Keratinocyte (primary cell): Measurements from ENCODE around the gene HMCN2. TPM values are rescaled to one million over a fixed set of nuclear protein-coding genes. Genes with fewer than 3 reads are reported as not detected.

ENCODE experiments used
- DNase-seq: peaks from one replicate; pipeline ENCODE4 v3.0.0-alpha.2; 2011; ENCODE audit warnings: low read depth, missing footprints, low spot score
- FAIRE-seq: peaks from 2 replicates; lab custom pipeline; 2011; peaks lifted over from hg19 to GRCh38; lab: Jason Lieb, UNC
- H2AFZ ChIP-seq: 2 replicates; pipeline ENCODE4 v1.6.0; 2012; ENCODE audit warnings: low read length, control low read depth, inconsistent platforms; ENCODE audit not compliant: control insufficient read depth
- H3K27ac ChIP-seq: 2 replicates; pipeline ENCODE4 v1.5.1; 2011; ENCODE audit warnings: low read length; ENCODE audit not compliant: control insufficient read depth, insufficient read depth
- H3K27me3 ChIP-seq: 3 replicates; pipeline ENCODE4 v1.6.0; 2011; ENCODE audit warnings: low read length; ENCODE audit not compliant: control insufficient read depth, insufficient read depth; ENCODE audit errors: extremely low read depth
- H3K36me3 ChIP-seq, 2 experiments: 2 replicates in 1 of 2; 3 replicates in 1 of 2; pipeline ENCODE4 v1.5.1; 2011; ENCODE audit warnings: low read length in 2 of 2, mild to moderate bottlenecking in 1 of 2; ENCODE audit not compliant: control insufficient read depth in 2 of 2, insufficient read depth in 2 of 2; ENCODE audit errors: extremely low read depth in 1 of 2
- H3K4me1 ChIP-seq: 3 replicates; pipeline ENCODE4 v1.5.1; 2011; ENCODE audit warnings: low read length; ENCODE audit not compliant: control insufficient read depth, insufficient read depth; ENCODE audit errors: extremely low read depth
- H3K4me2 ChIP-seq: 3 replicates; pipeline ENCODE4 v1.6.0; 2011; ENCODE audit warnings: low read depth, low read length; ENCODE audit not compliant: control insufficient read depth, insufficient read depth; ENCODE audit errors: extremely low read depth
- H3K4me3 ChIP-seq, 3 experiments: fragments of 200-600 bp in 1 of 3; sonication (generic) in 1 of 3; 2 replicates in 2 of 3; 3 replicates in 1 of 3; pipeline ENCODE4 v1.5.1; 2011 to 2016; ENCODE audit warnings: low read length in 3 of 3, mild to moderate bottlenecking in 3 of 3, control low read depth in 2 of 3, inconsistent platforms in 1 of 3, low read depth in 1 of 3, mixed read lengths in 1 of 3, mixed run types in 1 of 3, moderate library complexity in 1 of 3; ENCODE audit not compliant: control insufficient read depth in 2 of 3, insufficient read depth in 2 of 3; ENCODE audit errors: extremely low read depth in 1 of 3
- H3K79me2 ChIP-seq: 2 replicates; pipeline ENCODE4 v1.6.0; 2012; ENCODE audit warnings: low read length; ENCODE audit not compliant: control insufficient read depth, insufficient read depth
- H3K9ac ChIP-seq: 3 replicates; pipeline ENCODE4 v1.6.0; 2011; ENCODE audit warnings: low read length; ENCODE audit not compliant: control insufficient read depth, insufficient read depth; ENCODE audit errors: extremely low read depth
- H3K9me1 ChIP-seq: 3 replicates; pipeline ENCODE4 v1.6.0; 2011; ENCODE audit warnings: low read length; ENCODE audit not compliant: control insufficient read depth, insufficient read depth; ENCODE audit errors: extremely low read depth
- H3K9me3 ChIP-seq: 2 replicates; pipeline ENCODE4 v1.5.1; 2012; ENCODE audit warnings: low read depth, low read length; ENCODE audit not compliant: control insufficient read depth
- H4K20me1 ChIP-seq: 3 replicates; pipeline ENCODE4 v1.6.0; 2011; ENCODE audit warnings: low read length; ENCODE audit not compliant: control insufficient read depth, insufficient read depth; ENCODE audit errors: extremely low read depth
- CTCF ChIP-seq, 3 experiments: IDR thresholded peaks in 1 of 3; conservative IDR thresholded peaks in 1 of 3; optimal IDR thresholded peaks in 1 of 3; 2 replicates in 2 of 3; 3 replicates in 1 of 3; pipeline versions ENCODE3 to v1.5.1; 2011; ENCODE audit warnings: low read length in 3 of 3, mild to moderate bottlenecking in 3 of 3, moderate library complexity in 2 of 3, control low read depth in 1 of 3, inconsistent platforms in 1 of 3; ENCODE audit not compliant: insufficient read depth in 2 of 3; ENCODE audit errors: extremely low read depth in 1 of 3
- EZH2 ChIP-seq: IDR thresholded peaks from one replicate; pipeline ENCODE4 v1.6.1; 2012; ENCODE audit warnings: inconsistent platforms, mild to moderate bottlenecking, low read length, moderate library complexity
- dilution Hi-C: fragments of 300-500 bp; cut with MboI; formaldehyde crosslinking; loops from one replicate; pipeline ENCODE4 v1.7.0; 2020; ENCODE audit warnings: low sequenced_read_pairs; ENCODE audit not compliant: extremely low pct_ligation_motif_present
- polyA plus RNA-seq, 5 experiments: library from polyadenylated mRNA; depleted of rRNA in 3 of 5; stranded (reverse) in 3 of 5; stranded (forward) in 1 of 5; unstranded in 1 of 5; fragments of >200 nt; gene quantifications; 1 replicate in 1 of 5; 2 replicates in 3 of 5; 3 replicates in 1 of 5; pipeline versions ENCODE4 v1.2.1 to v1.2.3, GENCODE V29; 2011 to 2012; ENCODE audit warnings: missing spikeins in 2 of 5, low read depth in 1 of 5, low replicate concordance in 1 of 5

HMCN2 gene
- polyA plus RNA-seq, 1 donor (not counting 4 experiments of a cell fraction or from before 2014, with no cell fraction given) = not detected

DNA sequence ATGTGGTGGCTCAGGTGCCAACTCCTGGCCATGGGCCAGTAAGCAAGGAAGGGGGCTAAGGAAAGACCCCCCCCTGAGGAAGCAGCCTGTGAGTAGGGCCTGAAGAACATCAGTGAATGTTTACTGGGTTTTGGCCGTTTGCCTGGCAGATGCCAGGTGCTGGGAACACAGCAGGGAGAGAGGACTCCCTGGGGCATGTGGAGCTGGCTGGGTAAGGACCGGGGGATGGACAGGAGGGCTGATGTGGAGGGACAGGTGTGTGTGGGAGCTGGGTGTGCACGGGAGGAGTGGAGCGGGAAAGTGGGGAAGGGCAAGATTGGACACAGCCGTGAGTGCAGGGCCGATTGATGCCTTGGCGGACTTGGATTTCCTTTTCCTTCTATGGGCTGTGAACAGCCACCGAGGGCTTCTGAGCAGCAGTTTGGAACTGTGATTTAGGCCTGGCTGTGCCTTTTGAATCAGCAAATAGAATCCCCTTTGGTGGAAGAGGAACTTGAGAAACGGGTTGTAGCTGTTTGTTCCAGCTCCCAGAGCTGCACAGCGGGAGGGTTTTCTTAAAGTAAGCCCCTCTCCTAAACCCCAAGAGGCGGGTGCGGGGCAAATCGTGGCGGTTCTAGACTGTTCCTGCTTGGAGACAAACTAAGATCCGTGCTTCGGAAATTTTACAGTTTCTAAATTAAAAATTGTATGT, 3.1 kb downstream of the HMCN2 start:
- H2AFZ ChIP-seq = no peak overlapping the region
- no peak overlapping the region for H3K4me2 ChIP-seq
- H3K9me1 ChIP-seq = no peaks in the 10 kb centered on the region
- no peak overlapping the region for H3K4me3 ChIP-seq
- no peaks in the 10 kb centered on the region for H4K20me1 ChIP-seq
- TF ChIP-seq EZH2 (no peak), CTCF (optimal IDR thresholded peaks at IDR 0.05 in 1 of 3, IDR thresholded peaks at IDR 0.05 in 1 of 3, conservative IDR thresholded peaks at IDR 0.05 in 1 of 3; ENCODE audit: extremely low read depth in 1 of 3, insufficient read depth in 2 of 3, low read length in 3 of 3) (no peak)
- no peaks in the 10 kb centered on the region for H3K36me3 ChIP-seq
- H3K4me1 ChIP-seq = no peaks in the 10 kb centered on the region
- dilution Hi-C loops = no loop called here
- FAIRE-seq = no peak
- H3K27me3 ChIP-seq = peaks cover 50% of the 10 kb centered on the region
- no peak overlapping the region for H3K27ac ChIP-seq
- no peak for DNase-seq
- no peaks in the 10 kb centered on the region for H3K79me2 ChIP-seq
- H3K9me3 ChIP-seq = no peaks in the 10 kb centered on the region
- H3K9ac ChIP-seq = no peak overlapping the region

DNA sequence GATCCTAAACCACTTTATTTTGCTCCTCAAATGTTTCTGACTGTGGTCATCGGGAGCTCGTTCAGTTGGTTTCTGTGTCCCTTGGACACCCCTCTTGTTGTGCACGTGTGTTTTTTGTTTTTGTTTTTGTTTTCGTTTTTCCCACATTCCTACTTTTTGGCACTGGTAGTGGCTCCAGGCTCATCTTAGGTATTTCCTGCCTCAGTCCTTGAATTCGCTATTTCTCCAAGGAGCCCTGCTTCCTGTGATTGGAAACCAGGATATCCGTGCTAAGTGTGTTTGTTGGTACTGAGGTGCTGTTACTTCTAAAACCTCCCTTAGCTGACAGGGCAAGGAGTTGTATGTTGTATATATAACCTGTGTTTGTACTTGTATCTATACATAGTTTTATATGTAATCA, 5.9 kb downstream of the HMCN2 start:
- dilution Hi-C loops = no loop called here
- Histone ChIP-seq H3K27ac (no peak overlapping the region), H3K4me1 (no peaks in the 10 kb centered on the region), H3K9me3 (no peaks in the 10 kb centered on the region), H3K9me1 (no peaks in the 10 kb centered on the region), H4K20me1 (no peaks in the 10 kb centered on the region), H3K4me2 (no peak overlapping the region), H3K79me2 (no peaks in the 10 kb centered on the region), H3K36me3 (no peaks in the 10 kb centered on the region), H3K9ac (no peak overlapping the region), H3K27me3 (peaks cover 25% of the 10 kb centered on the region), H2AFZ (no peak overlapping the region), H3K4me3 (no peak overlapping the region)
- DNase-seq (no peak), FAIRE-seq (no peak)
- TF ChIP-seq CTCF (optimal IDR thresholded peaks at IDR 0.05 in 1 of 3, IDR thresholded peaks at IDR 0.05 in 1 of 3, conservative IDR thresholded peaks at IDR 0.05 in 1 of 3; ENCODE audit: extremely low read depth in 1 of 3, insufficient read depth in 2 of 3, low read length in 3 of 3) (no peak), EZH2 (no peak)
